Activated CD4-positive, alpha-beta T cell treated with anti-CD3 and anti-CD28 coated beads, Interleukin-10, Interleukin-2, amounts not matched to agents 100 ng/mL and 50 ng/mL, durations not matched to agents 16 hours and 8 hours (primary cell): ENCODE measurements around the gene PTPRN2.
"Not testable (repeated sequence)": the region's sequence is repeated elsewhere in the genome, so short reads cannot be mapped to it uniquely, and the experiment has no call there.

ENCODE experiments used
- DNase-seq: peaks from one replicate; pipeline ENCODE4 v3.0.0-alpha.2; 2020

Gene PTPRN2

DNA sequence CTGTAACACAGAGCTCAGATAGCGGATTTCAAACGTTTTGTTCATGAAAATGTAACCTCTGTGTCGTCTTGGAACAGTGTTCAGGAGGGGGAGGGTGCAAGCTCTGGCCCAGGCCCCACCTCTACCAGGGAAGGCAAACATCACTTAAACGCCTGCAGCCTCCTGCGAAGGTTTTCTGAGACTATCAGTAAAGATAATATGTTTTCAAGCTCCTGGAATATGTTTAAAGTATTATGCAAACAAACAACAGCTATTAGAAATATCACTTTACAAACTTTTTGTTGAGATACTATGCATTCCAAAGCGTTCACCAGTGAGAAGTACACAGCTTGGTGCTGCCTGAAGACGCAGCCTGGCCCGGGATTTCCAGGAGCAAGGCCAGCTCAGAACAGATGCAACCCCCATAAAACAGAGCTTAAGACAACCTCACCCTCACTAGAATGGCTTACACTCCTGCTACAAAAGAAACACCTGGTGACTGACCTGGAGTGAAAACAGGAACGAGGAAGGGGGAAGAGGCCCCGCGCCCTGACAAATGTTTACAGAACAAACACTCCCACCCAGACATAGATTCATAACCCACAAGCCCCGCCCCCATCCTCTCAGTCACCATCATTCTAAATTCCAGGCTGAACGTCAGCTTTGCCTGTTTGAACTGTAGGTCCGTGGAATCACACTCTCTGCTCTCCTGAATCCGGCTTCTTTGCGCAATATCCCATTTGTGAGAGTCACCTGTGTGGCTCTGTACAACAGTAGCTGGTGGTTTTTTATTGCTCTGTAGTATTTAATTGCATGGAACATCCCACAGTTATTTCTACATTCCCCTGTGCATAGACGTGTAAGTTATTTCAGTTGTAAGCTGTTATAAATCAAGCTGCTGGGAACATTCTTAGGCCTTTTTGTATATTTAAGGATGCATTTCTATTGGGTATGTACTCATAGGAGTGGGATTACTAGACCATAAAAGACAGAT, 155.0 kb downstream of the PTPRN2 start:
- no peak for DNase-seq

DNA sequence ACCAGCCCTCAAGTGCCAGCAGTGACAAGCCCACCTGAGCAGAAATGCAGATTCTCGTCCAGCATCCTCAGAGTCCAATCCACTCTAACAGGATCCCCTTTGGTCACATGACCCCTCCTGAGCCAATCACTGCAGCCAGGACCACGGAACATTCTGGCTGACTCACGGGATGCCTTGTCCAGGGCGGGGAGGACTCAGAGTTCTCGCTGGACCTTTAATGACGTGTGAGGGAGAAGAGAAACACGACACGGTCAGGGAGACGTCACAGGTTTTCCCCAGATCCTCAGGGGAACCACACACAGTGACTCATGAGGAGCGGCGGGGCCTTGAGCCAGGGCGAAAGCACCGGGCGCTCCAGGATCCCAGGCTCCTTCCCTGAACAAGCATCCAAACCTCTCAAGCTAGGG, 155.7 kb downstream of the PTPRN2 start:
- DNase-seq = no peak

DNA sequence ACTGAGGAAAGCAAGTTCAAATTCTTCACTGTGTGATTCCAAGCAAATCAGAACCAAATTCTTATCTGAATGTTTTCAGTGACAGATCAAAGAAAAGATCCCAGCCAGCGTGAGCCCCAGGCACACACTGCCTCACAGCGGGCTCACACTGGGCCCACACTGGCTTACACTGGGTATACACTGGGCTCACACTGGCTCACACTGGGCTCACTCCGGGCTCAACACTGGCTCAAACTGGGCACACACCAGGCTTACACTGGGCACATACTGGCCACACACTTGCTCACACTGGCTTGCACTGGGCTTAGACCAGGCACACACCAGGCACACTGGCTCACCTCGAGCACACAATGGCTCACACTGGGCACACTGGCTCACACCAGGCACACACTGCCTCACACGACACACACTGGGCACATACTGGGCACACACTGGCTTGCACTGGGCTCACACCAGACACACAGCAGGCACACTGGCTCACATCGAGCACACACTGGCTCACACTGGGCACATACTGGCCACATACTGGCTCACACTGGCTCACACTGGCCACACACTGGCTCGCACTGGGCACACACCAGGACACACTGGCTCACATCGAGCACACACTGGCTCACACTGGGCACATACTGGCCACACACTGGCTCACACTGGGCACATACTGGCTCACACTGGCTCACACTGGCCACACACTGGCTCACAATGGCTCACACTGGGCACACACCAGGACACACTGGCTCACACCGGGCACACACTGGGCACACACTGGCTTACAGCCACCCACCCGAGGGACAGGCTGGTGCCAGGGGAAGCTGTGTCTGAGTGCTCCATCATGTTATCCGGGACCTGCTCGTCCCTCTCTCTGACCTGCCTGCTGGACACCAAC, 156.3 kb downstream of the PTPRN2 start:
- DNase-seq = no peak

- DNase-seq = no peak
Measured at GRCh38 chr7:158430308-158431034, 157.2 kb downstream of the PTPRN2 start.

- DNase-seq = no peak
Measured at GRCh38 chr7:158428837-158429753, 158.5 kb downstream of the PTPRN2 start.

DNA sequence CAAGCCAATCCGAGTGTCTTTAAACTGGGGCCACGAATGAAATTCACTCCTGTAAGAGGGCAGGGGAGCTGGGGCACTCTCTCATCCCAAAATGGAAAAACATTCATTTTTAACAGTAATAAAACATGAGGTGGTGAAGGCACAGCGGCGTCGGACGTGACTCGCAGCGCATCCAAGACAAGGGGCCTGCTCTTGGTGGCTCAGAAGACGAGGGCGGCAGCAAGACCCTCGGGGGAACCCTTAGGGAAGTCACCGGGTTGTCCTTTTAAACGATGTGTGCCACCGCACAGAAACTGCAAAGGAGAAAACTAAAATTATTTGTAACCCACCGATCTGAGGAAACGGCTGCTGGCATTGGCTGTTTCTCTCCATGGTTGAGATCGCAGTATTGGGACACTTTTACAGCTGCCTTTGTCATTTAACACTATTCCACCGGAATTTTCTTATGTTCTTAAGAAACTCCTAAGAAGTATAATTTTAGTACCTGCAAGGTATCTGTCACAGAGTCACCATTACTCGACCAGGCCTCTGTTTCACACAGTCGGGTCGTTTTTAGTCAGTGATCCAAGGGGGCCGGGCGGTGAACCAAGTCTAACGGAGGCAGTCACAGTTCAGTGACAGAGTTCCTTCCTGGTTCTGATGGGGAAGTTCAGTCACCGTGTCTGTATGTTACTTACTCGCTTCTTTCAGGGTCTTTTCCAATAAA, 159.3 kb downstream of the PTPRN2 start:
- no peak for DNase-seq

DNA sequence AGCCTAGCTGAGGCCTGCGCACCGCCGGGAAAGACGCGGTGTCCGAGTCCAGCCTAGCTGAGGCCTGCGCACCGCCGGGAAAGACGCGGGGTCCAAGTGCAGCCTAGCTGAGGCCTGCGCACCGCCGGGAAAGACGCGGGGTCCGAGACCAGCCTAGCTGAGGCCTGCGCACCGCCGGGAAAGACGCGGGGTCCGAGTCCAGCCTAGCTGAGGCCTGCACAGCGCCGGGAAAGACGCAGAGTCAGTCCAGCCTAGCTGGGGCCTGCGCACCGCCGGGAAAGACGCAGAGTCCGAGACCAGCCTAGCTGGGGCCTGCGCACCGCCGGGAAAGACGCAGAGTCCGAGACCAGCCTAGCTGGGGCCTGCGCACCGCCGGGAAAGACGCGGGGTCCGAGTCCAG, 161.9 kb downstream of the PTPRN2 start:
- DNase-seq = not testable (repeated sequence)

DNA sequence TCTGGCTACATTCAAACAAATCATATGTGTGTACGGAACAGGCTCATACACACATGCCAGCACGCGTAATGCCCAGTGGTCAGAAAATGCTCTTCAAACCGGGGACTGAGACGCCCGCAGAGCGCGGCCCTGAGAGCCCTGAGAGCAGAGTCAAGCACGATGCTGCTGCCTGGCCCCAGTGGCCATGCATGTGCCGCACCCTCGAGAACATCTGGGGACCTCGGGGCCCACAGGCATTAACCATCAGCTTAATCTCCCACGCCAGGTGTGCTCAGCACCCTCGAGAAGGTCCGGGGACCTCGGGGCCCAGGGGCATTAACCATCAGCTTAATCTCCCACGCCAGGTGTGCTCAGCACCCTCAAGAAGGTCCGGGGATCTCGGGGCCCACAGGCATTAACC, 163.1 kb downstream of the PTPRN2 start:
- DNase-seq = no peak

DNA sequence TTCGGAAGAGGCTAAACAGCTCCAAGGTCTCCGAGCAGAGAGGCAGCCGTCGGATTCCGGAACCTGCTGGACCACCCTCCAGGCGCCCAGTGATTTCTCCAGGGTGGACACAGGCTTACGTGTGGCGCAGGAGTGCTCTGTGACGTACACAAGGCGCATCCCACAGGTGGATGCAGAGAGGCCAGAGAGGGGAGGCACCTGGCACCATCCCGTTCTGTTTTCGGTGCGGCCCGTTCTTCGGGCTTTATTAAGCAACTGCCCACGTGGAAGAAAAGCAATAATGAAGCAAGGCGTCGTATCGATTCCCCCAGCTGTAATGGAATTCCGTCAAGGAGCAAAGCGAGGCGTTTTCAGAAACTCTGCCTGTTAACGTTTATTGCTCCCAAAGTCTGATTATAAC, 163.6 kb downstream of the PTPRN2 start:
- DNase-seq = no peak

DNA sequence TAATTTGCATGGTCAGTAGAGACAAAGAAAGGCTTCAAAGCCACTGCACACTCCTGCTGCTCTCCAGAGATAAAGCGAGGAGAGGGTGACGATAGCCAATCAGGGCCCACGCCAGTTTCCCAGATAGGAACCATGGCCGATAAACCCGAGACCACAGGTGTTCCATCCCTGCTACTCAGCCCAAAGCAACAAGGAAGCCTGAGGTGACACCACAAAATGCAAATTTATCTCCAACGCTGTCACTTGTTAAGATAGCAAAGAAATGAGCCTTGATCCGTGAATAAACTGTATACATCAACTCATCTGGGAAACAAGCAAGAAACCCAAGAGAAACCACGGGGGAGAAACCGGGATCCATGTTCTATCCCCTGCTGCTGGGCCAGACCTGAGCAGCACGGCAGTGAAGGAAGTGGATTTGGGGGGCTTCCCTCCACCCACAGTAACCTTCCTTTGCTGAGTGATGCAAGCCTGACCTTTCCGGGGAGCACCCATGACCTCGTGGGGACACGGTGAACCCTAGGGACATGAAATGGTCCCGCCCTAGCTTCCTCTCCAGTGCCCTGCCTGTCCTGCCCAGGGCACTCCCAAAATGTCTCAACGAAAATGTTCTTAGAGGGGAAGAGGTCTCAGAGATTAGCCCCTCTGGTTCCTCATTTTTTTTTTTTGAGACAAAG, 164.6 kb downstream of the PTPRN2 start:
- DNase-seq = no peak

DNA sequence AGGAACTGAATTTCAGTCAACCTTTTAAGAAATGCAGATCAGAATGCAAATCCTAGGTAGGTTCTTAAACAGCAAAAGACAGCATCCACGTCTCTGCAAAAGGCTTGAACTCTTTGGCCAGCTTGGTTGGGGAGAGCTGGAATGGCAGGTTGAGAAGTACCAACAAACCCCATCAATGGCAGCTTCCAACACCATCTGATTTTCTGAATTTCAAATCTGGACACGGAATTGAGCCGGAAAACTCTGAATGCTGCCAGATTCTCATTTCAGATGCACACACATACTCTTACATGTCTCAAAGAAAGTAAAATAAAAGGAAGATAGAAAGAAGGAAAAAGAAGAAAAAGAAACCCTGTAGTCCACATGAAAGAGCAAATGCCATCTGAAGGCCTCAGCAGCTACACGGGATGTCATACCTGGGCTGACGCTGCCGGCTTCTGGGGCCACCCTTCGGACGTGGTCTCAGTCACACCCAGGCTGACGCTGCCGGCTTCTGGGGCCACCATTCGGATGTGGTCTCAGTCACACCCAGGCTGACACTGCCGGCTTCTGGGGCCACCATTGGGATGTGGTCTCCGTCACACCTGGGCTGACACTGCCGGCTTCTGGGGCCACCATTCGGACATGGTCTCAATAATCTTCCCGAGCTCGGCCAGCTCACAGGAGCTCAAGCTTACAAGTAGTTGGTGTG, 165.3 kb downstream of the PTPRN2 start:
- DNase-seq = no peak

DNA sequence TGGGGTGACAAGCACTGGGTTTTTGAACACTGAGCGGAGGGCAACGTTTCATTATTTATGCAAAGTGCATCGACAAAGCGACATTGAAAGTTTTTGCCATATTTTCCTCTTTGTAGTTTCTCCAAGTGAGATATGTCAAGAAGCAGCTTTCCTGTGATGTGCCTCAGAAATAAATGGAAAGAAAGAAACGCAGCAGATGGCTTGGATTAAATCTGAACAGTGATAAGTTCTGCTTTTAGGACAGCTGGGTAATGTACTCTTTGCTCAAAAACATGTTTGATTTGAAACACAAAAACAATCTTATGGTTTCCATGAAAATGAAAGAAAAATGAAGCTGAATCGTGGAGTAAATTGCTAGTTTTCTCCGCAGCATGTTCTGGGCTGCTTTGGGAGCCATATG, 166.3 kb downstream of the PTPRN2 start:
- DNase-seq = no peak

DNA sequence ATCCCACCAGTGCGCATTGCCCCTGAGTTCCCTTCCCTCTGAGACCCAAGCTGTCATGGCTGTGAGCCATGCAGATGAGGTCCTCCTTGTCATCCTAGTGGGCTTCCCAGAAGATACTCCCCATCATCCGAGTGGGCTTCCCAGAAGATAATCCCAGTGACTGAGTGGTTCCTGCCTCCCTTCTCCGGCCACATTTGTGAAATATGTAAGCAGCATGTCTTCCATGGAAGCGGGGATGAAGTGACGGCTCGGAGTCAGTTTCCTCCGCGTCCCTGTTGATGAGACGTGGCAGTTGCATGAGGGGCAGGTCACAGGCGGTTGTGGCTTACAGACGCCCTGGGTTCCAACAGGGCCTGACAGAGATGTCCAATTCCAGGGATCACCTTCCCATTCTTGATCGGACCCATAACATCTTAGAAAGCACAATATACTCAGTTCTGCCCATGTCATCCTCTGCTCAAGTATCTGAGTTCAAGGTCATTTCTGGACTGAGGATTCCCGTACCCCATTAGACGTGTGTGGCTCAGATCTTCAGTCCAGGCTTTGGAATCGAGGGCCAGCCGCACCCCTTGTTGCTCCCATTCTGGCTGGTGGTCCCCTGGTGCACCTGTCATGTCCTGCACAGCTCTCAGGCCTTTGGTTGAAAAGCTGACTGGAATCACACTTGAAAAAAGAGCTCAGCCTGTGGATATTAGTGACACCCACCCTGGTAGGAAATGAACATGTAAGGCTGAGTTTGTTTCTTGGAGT, 166.9 kb downstream of the PTPRN2 start:
- DNase-seq = no peak

- DNase-seq = no peak
Measured at GRCh38 chr7:158419238-158419785, 168.3 kb downstream of the PTPRN2 start.

GRCh38 chr7:158418395-158418794, 169.2 kb downstream of the PTPRN2 start:
- not testable (repeated sequence) for DNase-seq

- no peak for DNase-seq
Measured at GRCh38 chr7:158416283-158416933, 171.2 kb downstream of the PTPRN2 start.

- DNase-seq = no peak
Measured at GRCh38 chr7:158415316-158415715, 172.3 kb downstream of the PTPRN2 start.

- no peak for DNase-seq
Measured at GRCh38 chr7:158414486-158414961, 173.1 kb downstream of the PTPRN2 start.
